Measurements from ENCODE around the gene PTPRN2. TPM values are rescaled to one million over a fixed set of nuclear protein-coding genes. Genes with fewer than 3 reads are reported as not detected.

The PTPRN2 gene
- total and polyA plus RNA-seq, 2 donors (not counting 3 experiments of a cell fraction or from before 2014, with no cell fraction given), result 0.62 to 0.88 TPM

DNA sequence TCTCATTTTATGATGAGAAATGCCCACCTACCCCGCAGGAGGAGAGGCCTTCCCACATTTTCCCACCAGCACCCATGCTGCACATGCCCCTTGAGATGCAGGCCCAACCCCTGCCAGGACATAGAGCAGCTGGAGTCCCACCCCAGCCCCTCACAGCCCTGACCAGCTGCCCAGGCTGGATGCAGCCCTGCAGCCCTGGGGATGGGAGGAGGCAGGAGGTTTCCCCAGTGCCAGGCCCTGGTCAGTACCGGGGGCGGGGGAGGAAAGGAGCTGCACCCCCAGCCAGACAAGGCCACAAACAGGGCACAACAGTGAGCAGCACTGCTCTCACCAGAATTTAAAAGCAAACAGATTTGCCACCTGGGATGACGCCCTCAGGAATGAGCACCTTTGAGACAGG lies 196.1 kb downstream of the PTPRN2 start:
- no peaks in the 10 kb centered on the region for H3K36me3 ChIP-seq (ENCODE audit: control insufficient read depth in 2 of 2, extremely low read depth in 1 of 2, insufficient read depth in 2 of 2, low read length in 2 of 2)
- no peak overlapping the region for H3K4me2 ChIP-seq (ENCODE audit: insufficient read depth, low read length)
- no peaks in the 10 kb centered on the region for H3K9me1 ChIP-seq (replicated peaks; ENCODE audit: control insufficient read depth, extremely low read depth, insufficient read depth, low read length)
- no peaks in the 10 kb centered on the region for H3K79me2 ChIP-seq (ENCODE audit: control insufficient read depth, insufficient read depth, low read length)
- TF ChIP-seq FOS (IDR thresholded peaks at IDR 0.05; ENCODE audit: borderline replicate concordance, insufficient read depth, low read length) (no peak), POLR2AphosphoS5 (IDR thresholded peaks at IDR 0.05; ENCODE audit: insufficient read depth, low read depth, low read length) (no peak)
- dilution Hi-C loops (cut with MboI; ENCODE audit: extremely low pct_ligation_motif_present, low sequenced_read_pairs) (no loop called here), intact Hi-C loops (cut with micrococcal nuclease) (no loop called here)
- H4K20me1 ChIP-seq (replicated peaks; ENCODE audit: control insufficient read depth, extremely low read depth, insufficient read depth, low read length), result no peaks in the 10 kb centered on the region
- POLR2A ChIA-PET, result no interaction called here
- H3K9ac ChIP-seq (replicated peaks; ENCODE audit: extremely low read depth, insufficient read depth, low read length), result no peak overlapping the region
- DNase-seq (ENCODE audit: low read depth, low spot score) (no peak), FAIRE-seq (no peak)
- CTCF ChIA-PET, result no interaction called here
- H3K27ac ChIP-seq (ENCODE audit: insufficient read depth, low read depth, low read length), result no peak overlapping the region
- peaks cover 2% of the 10 kb centered on the region for H3K9me3 ChIP-seq (replicated peaks; ENCODE audit: control insufficient read depth, insufficient read depth, low read length)
- no peaks in the 10 kb centered on the region for H3K4me1 ChIP-seq (ENCODE audit: control insufficient read depth, extremely low read depth, insufficient read depth, low read length)
- H3K27me3 ChIP-seq (ENCODE audit: control insufficient read depth in 2 of 2, insufficient read depth in 2 of 2, low read length in 2 of 2), result no peaks in the 10 kb centered on the region
- H2AFZ ChIP-seq (ENCODE audit: low read depth, low read length), result no peak overlapping the region
- BruUV-seq (replicated peaks), result no TSS peak
- no peak overlapping the region for H3K4me3 ChIP-seq (replicated peaks in 1 of 3; ENCODE audit: insufficient read depth in 1 of 3, low read depth in 1 of 3, low read length in 3 of 3)

GRCh38 chr7:158391141-158391540 lies 196.5 kb downstream of the PTPRN2 start:
- ChIA-PET POLR2A (no interaction called here), CTCF (no interaction called here)
- Histone ChIP-seq H3K9me1 (replicated peaks; ENCODE audit: control insufficient read depth, extremely low read depth, insufficient read depth, low read length) (no peaks in the 10 kb centered on the region), H3K9me3 (replicated peaks; ENCODE audit: control insufficient read depth, insufficient read depth, low read length) (peaks cover 4% of the 10 kb centered on the region), H3K79me2 (ENCODE audit: control insufficient read depth, insufficient read depth, low read length) (no peaks in the 10 kb centered on the region), H3K4me2 (ENCODE audit: insufficient read depth, low read length) (no peak overlapping the region), H2AFZ (ENCODE audit: low read depth, low read length) (no peak overlapping the region), H3K27ac (ENCODE audit: insufficient read depth, low read depth, low read length) (no peak overlapping the region), H3K9ac (replicated peaks; ENCODE audit: extremely low read depth, insufficient read depth, low read length) (no peak overlapping the region), H3K27me3 (ENCODE audit: control insufficient read depth in 2 of 2, insufficient read depth in 2 of 2, low read length in 2 of 2) (no peaks in the 10 kb centered on the region), H3K4me1 (ENCODE audit: control insufficient read depth, extremely low read depth, insufficient read depth, low read length) (no peaks in the 10 kb centered on the region), H4K20me1 (replicated peaks; ENCODE audit: control insufficient read depth, extremely low read depth, insufficient read depth, low read length) (no peaks in the 10 kb centered on the region), H3K36me3 (ENCODE audit: control insufficient read depth in 2 of 2, extremely low read depth in 1 of 2, insufficient read depth in 2 of 2, low read length in 2 of 2) (no peaks in the 10 kb centered on the region), H3K4me3 (replicated peaks in 1 of 3; ENCODE audit: insufficient read depth in 1 of 3, low read depth in 1 of 3, low read length in 3 of 3) (no peak overlapping the region)
- dilution Hi-C loops (cut with MboI; ENCODE audit: extremely low pct_ligation_motif_present, low sequenced_read_pairs), result no loop called here
- DNase-seq (ENCODE audit: low read depth, low spot score) (no peak), FAIRE-seq (no peak)
- intact Hi-C loops (cut with micrococcal nuclease), result no loop called here
- BruUV-seq (replicated peaks), result no TSS peak
- TF ChIP-seq MYC (IDR thresholded peaks at IDR 0.05; ENCODE audit: low read depth, low read length) (no peak), POLR2AphosphoS5 (IDR thresholded peaks at IDR 0.05; ENCODE audit: insufficient read depth, low read depth, low read length) (no peak), GATA2 (IDR thresholded peaks at IDR 0.05; ENCODE audit: insufficient read depth, insufficient read length, low read depth, low read length) (no peak), JUN (IDR thresholded peaks at IDR 0.05; ENCODE audit: borderline replicate concordance, insufficient read depth, insufficient read length, low read depth) (no peak), FOS (IDR thresholded peaks at IDR 0.05; ENCODE audit: borderline replicate concordance, insufficient read depth, low read length) (no peak), EZH2 (IDR thresholded peaks at IDR 0.05; ENCODE audit: borderline replicate concordance, low read depth, low read length, severe bottlenecking) (no peak), CTCF (IDR thresholded peaks at IDR 0.05; ENCODE audit: extremely low read depth in 1 of 2, insufficient read depth in 1 of 2, low read depth in 1 of 2, low read length in 2 of 2) (no peak), POLR2A (IDR thresholded peaks at IDR 0.05; ENCODE audit: low read depth, low read length) (no peak)
- TF ChIP-seq, protein P1, sequence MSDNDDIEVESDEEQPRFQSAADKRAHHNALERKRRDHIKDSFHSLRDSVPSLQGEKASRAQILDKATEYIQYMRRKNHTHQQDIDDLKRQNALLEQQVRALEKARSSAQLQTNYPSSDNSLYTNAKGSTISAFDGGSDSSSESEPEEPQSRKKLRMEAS (IDR thresholded peaks at IDR 0.05; ENCODE audit: insufficient read depth, insufficient read length), result no peak

All from endothelial cell of umbilical vein (primary cell).